Parathyroid adenoma (tissue), 2 donors: ENCODE results near the gene SRC.

ENCODE experiments used
- H2AFZ ChIP-seq: fragments of 300-600 bp; sonication (generic); one replicate; pipeline ENCODE4 v1.7.0; 2017; ENCODE audit warnings: antibody characterized with exemption, mild to moderate bottlenecking
- H3K27ac ChIP-seq: fragments of 300-600 bp; sonication (generic); one replicate; pipeline ENCODE4 v1.7.0; 2017
- H3K27me3 ChIP-seq: fragments of 300-600 bp; sonication (generic); one replicate; pipeline ENCODE4 v1.7.0; 2017; ENCODE audit warnings: low read length; ENCODE audit not compliant: control insufficient read depth, insufficient read depth
- H3K36me3 ChIP-seq: fragments of 300-600 bp; sonication (generic); one replicate; pipeline ENCODE4 v1.7.0; 2017; ENCODE audit warnings: low read length; ENCODE audit not compliant: control insufficient read depth, insufficient read depth
- H3K4me1 ChIP-seq: fragments of 300-600 bp; sonication (generic); one replicate; pipeline ENCODE4 v1.7.0; 2017; ENCODE audit warnings: control low read depth
- H3K4me2 ChIP-seq: fragments of 300-600 bp; sonication (generic); one replicate; pipeline ENCODE4 v1.7.0; 2017; ENCODE audit warnings: low read length
- H3K4me3 ChIP-seq: fragments of 300-600 bp; sonication (generic); one replicate; pipeline ENCODE4 v1.7.0; 2017; ENCODE audit warnings: low read depth, low read length
- H3K79me2 ChIP-seq: fragments of 300-600 bp; sonication (generic); one replicate; pipeline ENCODE4 v1.7.0; 2017; ENCODE audit warnings: control low read depth
- H3K9ac ChIP-seq: fragments of 300-600 bp; sonication (generic); one replicate; pipeline ENCODE4 v1.7.0; 2017; ENCODE audit warnings: mild to moderate bottlenecking
- H3K9me3 ChIP-seq: fragments of 300-600 bp; sonication (generic); one replicate; pipeline ENCODE4 v1.7.0; 2017; ENCODE audit warnings: low read length; ENCODE audit not compliant: control insufficient read depth
- TF ChIP-seq, protein P1 (sequence below): fragments of 300-600 bp; sonication (generic); IDR thresholded peaks from one replicate; pipeline ENCODE4 v1.7.0; 2017; ENCODE audit warnings: antibody characterized with exemption, mild to moderate bottlenecking
- donor health status: primary hyperparathyroidism.

The SRC gene

DNA sequence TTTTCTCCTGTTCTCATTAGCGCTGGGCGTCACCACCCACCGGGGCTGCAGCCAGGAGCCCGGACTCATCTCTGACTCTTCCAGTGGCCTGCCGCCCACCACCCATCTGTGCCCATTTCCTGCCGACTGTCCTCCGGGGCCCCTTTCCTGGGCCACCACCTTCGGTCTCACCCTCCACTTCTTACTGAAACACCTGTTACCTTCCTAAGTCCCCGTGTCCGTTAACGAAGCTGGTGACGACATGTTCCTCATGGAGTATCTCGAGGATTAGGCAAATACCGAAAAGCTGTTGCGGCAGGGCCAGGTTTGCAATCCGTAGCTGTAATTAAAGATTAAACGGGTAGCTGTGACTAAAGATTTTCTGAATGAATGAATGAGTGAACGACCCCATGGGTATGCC is 80.2 kb downstream of the SRC start:
- H3K27me3 ChIP-seq: no peaks in the 10 kb centered on the region
- H3K36me3 ChIP-seq: no peaks in the 10 kb centered on the region

DNA sequence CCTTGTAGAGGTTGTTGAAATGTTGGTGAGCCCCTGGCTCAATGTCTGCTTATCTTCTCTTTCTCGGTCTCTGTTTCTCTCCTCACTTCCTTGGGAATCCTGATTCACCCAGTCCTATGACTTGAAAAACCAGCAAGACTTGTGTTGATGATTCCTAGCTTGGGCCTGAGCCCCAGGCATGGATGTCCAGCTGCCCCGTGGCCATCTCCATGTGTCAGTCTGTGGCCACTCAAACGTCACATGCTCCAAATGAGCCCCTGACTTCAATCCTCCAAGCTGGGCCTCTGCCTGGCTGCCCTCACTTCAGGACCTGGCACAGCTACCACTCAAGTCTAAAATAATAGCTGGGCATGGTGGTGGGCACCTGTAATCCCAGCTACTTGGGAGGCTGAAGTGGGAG is 81.0 kb downstream of the SRC start:
- H3K36me3 ChIP-seq: no peaks in the 10 kb centered on the region
- H3K27me3 ChIP-seq: no peaks in the 10 kb centered on the region
- H3K4me2 ChIP-seq: no peak overlapping the region
- no peaks in the 10 kb centered on the region for H3K4me1 ChIP-seq
- TF ChIP-seq, protein P1, sequence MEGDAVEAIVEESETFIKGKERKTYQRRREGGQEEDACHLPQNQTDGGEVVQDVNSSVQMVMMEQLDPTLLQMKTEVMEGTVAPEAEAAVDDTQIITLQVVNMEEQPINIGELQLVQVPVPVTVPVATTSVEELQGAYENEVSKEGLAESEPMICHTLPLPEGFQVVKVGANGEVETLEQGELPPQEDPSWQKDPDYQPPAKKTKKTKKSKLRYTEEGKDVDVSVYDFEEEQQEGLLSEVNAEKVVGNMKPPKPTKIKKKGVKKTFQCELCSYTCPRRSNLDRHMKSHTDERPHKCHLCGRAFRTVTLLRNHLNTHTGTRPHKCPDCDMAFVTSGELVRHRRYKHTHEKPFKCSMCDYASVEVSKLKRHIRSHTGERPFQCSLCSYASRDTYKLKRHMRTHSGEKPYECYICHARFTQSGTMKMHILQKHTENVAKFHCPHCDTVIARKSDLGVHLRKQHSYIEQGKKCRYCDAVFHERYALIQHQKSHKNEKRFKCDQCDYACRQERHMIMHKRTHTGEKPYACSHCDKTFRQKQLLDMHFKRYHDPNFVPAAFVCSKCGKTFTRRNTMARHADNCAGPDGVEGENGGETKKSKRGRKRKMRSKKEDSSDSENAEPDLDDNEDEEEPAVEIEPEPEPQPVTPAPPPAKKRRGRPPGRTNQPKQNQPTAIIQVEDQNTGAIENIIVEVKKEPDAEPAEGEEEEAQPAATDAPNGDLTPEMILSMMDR: no peak
- no peaks in the 10 kb centered on the region for H3K9me3 ChIP-seq
- no peak overlapping the region for H2AFZ ChIP-seq
- H3K9ac ChIP-seq: no peak overlapping the region
- H3K27ac ChIP-seq: no peak overlapping the region
- H3K4me3 ChIP-seq: no peak overlapping the region
- H3K79me2 ChIP-seq: no peaks in the 10 kb centered on the region

More for the DNA sequence above, 80.2 kb downstream of the SRC start:
- H3K9me3 ChIP-seq: no peaks in the 10 kb centered on the region
- H3K9ac ChIP-seq: no peak overlapping the region
- TF ChIP-seq, protein P1: no peak
- H3K4me2 ChIP-seq: no peak overlapping the region
- no peaks in the 10 kb centered on the region for H3K79me2 ChIP-seq
- no peaks in the 10 kb centered on the region for H3K4me1 ChIP-seq
- no peak overlapping the region for H2AFZ ChIP-seq
- no peak overlapping the region for H3K27ac ChIP-seq
- H3K4me3 ChIP-seq: no peak overlapping the region

DNA sequence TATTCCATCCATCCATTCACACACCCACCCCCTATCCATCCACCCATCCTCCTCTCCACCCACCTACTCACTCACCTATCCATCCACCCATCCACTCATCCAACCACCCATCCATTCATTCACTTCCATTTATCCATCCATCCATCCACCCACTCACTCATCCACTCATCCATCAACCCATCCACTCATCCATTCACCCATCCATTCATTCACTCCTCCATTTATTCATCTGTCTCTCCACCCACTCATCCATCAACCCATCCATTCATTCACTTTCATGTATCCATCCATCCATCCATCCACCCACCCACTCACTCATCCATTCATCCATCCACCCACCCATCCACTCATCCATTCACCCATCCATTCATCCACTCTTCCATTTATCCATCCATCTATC is 84.1 kb downstream of the SRC start:
- Histone ChIP-seq H3K4me3 (no peak overlapping the region), H3K27ac (no peak overlapping the region), H3K9me3 (no peaks in the 10 kb centered on the region), H3K9ac (no peak overlapping the region), H3K79me2 (no peaks in the 10 kb centered on the region), H3K4me1 (no peaks in the 10 kb centered on the region), H2AFZ (no peak overlapping the region), H3K27me3 (no peaks in the 10 kb centered on the region), H3K36me3 (no peaks in the 10 kb centered on the region), H3K4me2 (no peak overlapping the region)
- TF ChIP-seq, protein P1: no peak

DNA sequence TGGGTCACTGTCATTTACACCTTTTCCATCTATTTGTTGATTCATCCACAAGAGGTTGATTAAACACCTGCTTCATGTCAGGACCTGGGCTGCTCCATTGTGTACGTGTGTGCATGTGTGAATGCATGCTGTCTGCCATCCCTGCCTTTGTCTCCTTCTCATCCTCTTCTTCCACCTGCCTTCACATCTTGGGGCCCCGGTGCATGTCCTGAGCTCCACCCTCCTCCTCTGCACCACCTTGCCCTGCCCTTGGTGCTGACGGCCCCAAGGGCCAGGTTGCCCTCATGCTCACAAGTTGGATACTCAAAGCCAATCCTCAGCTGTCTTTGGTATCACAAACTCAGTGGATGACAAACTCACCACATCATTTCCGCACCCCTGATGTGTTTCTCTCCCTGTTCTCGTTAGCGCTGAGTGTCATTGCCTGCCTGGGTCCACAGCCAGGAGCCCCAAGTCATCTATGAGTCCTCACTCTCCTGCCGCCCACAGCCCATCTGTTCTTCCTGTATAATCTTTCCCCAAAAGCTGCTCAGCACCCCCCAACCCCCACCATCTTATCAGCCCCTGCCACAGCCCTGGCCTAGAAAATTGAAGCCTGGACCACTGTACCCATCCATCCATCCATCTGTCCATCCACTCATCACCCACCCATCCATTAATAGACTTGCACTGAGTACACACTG is 85.0 kb downstream of the SRC start:
- no peak overlapping the region for H2AFZ ChIP-seq
- TF ChIP-seq, protein P1: no peak
- no peak overlapping the region for H3K9ac ChIP-seq
- no peaks in the 10 kb centered on the region for H3K9me3 ChIP-seq
- no peak overlapping the region for H3K4me3 ChIP-seq
- H3K4me1 ChIP-seq: no peaks in the 10 kb centered on the region
- H3K27me3 ChIP-seq: no peaks in the 10 kb centered on the region
- no peaks in the 10 kb centered on the region for H3K36me3 ChIP-seq
- H3K27ac ChIP-seq: no peak overlapping the region
- H3K4me2 ChIP-seq: no peak overlapping the region
- no peaks in the 10 kb centered on the region for H3K79me2 ChIP-seq

DNA sequence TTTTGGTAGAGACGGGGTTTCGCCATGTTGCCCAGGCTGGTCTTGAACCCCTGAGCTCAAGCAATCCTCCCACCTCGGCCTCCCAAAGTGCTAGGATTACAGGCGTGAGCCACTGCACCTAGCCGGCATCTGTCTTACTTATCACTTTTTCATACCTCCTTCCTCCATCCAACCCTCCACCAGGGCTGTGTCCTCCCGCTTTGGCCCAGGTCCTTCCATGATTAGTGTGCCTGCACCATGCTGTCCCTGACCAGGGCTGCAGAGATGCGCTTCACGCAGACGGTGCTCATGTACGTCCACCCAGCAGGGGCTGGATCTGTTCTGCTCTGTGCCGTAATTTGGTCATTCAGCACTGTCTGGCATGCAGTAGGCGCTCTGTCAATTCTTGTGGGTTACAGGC is 85.8 kb downstream of the SRC start:
- TF ChIP-seq, protein P1: no peak
- no peak overlapping the region for H2AFZ ChIP-seq

More for the DNA sequence above, 85.8 kb downstream of the SRC start:
- no peaks in the 10 kb centered on the region for H3K36me3 ChIP-seq
- no peak overlapping the region for H3K4me2 ChIP-seq
- H3K27me3 ChIP-seq: no peaks in the 10 kb centered on the region
- no peaks in the 10 kb centered on the region for H3K4me1 ChIP-seq
- no peaks in the 10 kb centered on the region for H3K79me2 ChIP-seq
- H3K27ac ChIP-seq: no peak overlapping the region
- H3K9me3 ChIP-seq: no peaks in the 10 kb centered on the region
- H3K9ac ChIP-seq: no peak overlapping the region
- no peak overlapping the region for H3K4me3 ChIP-seq
